Measurements from ENCODE around the gene KLHL6. TPM values are rescaled to one million over a fixed set of nuclear protein-coding genes. Genes with fewer than 3 reads are reported as not detected.
A peak's percentile ranks its signal among the peaks of the same experiment; 100 is the strongest.

The KLHL6 gene
- total and polyA plus RNA-seq, 4 donors: 0.42 to 3.8 (median 1.0) TPM

- Histone ChIP-seq H3K36me3 (ENCODE audit: control insufficient read depth in 4 of 4, insufficient read depth in 3 of 4, low read depth in 1 of 4, low read length in 3 of 4) (no peaks in the 10 kb centered on the region), H3K4me3 (ENCODE audit: low read depth in 1 of 3, low read length in 3 of 3) (no peak overlapping the region), H3K27me3 (ENCODE audit: control insufficient read depth in 4 of 4, insufficient read depth in 4 of 4, low read length in 3 of 4) (no peaks in the 10 kb centered on the region), H3K4me1 (ENCODE audit: control insufficient read depth in 4 of 4, insufficient read depth in 4 of 4, low read length in 3 of 4) (no peaks in the 10 kb centered on the region), H3K9ac (ENCODE audit: low read depth in 1 of 2, low read length in 2 of 2) (no peak overlapping the region), H3K27ac (ENCODE audit: low read depth in 1 of 2, low read length in 2 of 2) (no peak overlapping the region), H3K9me3 (ENCODE audit: control insufficient read depth in 4 of 4, low read length in 3 of 4) (peaks cover 3 to 11% (median 4%) of the 10 kb centered on the region in 4 donors)
- no peak for TF ChIP-seq YY1 (IDR thresholded peaks at IDR 0.05)
- no peak for TF ChIP-seq EGR1 (IDR thresholded peaks at IDR 0.05; ENCODE audit: low read depth in 2 of 2)
- no peak for TF ChIP-seq REST (IDR thresholded peaks at IDR 0.05)
- TF ChIP-seq HNF4G (IDR thresholded peaks at IDR 0.05): no peak
- TF ChIP-seq RXRA (IDR thresholded peaks at IDR 0.05): no peak
- DNase-seq (ENCODE audit: low spot score): no peak
- WGBS: 90% methylated on average over 3 of the region's 3 CpGs
Observed at GRCh38 chr3:183439515-183439914, 116.0 kb downstream of the KLHL6 start.

- Histone ChIP-seq H3K9me3 (ENCODE audit: control insufficient read depth in 4 of 4, low read length in 3 of 4) (peaks cover 2 to 5% (median 3%) of the 10 kb centered on the region in 4 donors), H3K4me3 (ENCODE audit: low read depth in 1 of 3, low read length in 3 of 3) (no peak overlapping the region), H3K4me1 (ENCODE audit: control insufficient read depth in 4 of 4, insufficient read depth in 4 of 4, low read length in 3 of 4) (no peaks in the 10 kb centered on the region), H3K9ac (ENCODE audit: low read depth in 1 of 2, low read length in 2 of 2) (no peak overlapping the region), H3K27ac (ENCODE audit: low read depth in 1 of 2, low read length in 2 of 2) (no peak overlapping the region), H3K36me3 (ENCODE audit: control insufficient read depth in 4 of 4, insufficient read depth in 3 of 4, low read depth in 1 of 4, low read length in 3 of 4) (no peaks in the 10 kb centered on the region), H3K27me3 (ENCODE audit: control insufficient read depth in 4 of 4, insufficient read depth in 4 of 4, low read length in 3 of 4) (no peaks in the 10 kb centered on the region)
- 84% methylated on average over 1 of the region's 1 CpG for WGBS
- no peak for DNase-seq (ENCODE audit: low spot score)
- TF ChIP-seq YY1 (IDR thresholded peaks at IDR 0.05) (no peak), RXRA (IDR thresholded peaks at IDR 0.05) (peak in 1 of 2 donors; percentile 20)
Observed at GRCh38 chr3:183438735-183439134, 116.8 kb downstream of the KLHL6 start.

GRCh38 chr3:183437666-183438564, 117.6 kb downstream of the KLHL6 start:
- 95% methylated on average over 6 of the region's 6 CpGs for WGBS
- Histone ChIP-seq H3K4me3 (ENCODE audit: low read depth in 1 of 3, low read length in 3 of 3) (no peak overlapping the region), H3K9ac (ENCODE audit: low read depth in 1 of 2, low read length in 2 of 2) (no peak overlapping the region), H3K27ac (ENCODE audit: low read depth in 1 of 2, low read length in 2 of 2) (no peak overlapping the region), H3K27me3 (ENCODE audit: control insufficient read depth in 4 of 4, insufficient read depth in 4 of 4, low read length in 3 of 4) (no peaks in the 10 kb centered on the region), H3K9me3 (ENCODE audit: control insufficient read depth in 4 of 4, low read length in 3 of 4) (no peaks in the 10 kb centered on the region), H3K36me3 (ENCODE audit: control insufficient read depth in 4 of 4, insufficient read depth in 3 of 4, low read depth in 1 of 4, low read length in 3 of 4) (no peaks in the 10 kb centered on the region), H3K4me1 (ENCODE audit: control insufficient read depth in 4 of 4, insufficient read depth in 4 of 4, low read length in 3 of 4) (no peaks in the 10 kb centered on the region)
- DNase-seq (ENCODE audit: low spot score): no peak
- TF ChIP-seq FOXA2 (IDR thresholded peaks at IDR 0.05) (no peak), NR2F2 (IDR thresholded peaks at IDR 0.05) (no peak), HNF4G (IDR thresholded peaks at IDR 0.05) (no peak), JUND (IDR thresholded peaks at IDR 0.05) (no peak), HNF4A (conservative IDR thresholded peaks at IDR 0.05) (no peak), RAD21 (IDR thresholded peaks at IDR 0.05) (no peak), REST (IDR thresholded peaks at IDR 0.05) (no peak), YY1 (IDR thresholded peaks at IDR 0.05) (no peak), MAX (IDR thresholded peaks at IDR 0.05) (no peak), FOXA1 (IDR thresholded peaks at IDR 0.05) (no peak), SP1 (IDR thresholded peaks at IDR 0.05) (no peak), TAF1 (conservative IDR thresholded peaks at IDR 0.05) (no peak), RXRA (IDR thresholded peaks at IDR 0.05) (no peak), EGR1 (IDR thresholded peaks at IDR 0.05; ENCODE audit: low read depth in 2 of 2) (no peak)
- TF ChIP-seq, protein P1, sequence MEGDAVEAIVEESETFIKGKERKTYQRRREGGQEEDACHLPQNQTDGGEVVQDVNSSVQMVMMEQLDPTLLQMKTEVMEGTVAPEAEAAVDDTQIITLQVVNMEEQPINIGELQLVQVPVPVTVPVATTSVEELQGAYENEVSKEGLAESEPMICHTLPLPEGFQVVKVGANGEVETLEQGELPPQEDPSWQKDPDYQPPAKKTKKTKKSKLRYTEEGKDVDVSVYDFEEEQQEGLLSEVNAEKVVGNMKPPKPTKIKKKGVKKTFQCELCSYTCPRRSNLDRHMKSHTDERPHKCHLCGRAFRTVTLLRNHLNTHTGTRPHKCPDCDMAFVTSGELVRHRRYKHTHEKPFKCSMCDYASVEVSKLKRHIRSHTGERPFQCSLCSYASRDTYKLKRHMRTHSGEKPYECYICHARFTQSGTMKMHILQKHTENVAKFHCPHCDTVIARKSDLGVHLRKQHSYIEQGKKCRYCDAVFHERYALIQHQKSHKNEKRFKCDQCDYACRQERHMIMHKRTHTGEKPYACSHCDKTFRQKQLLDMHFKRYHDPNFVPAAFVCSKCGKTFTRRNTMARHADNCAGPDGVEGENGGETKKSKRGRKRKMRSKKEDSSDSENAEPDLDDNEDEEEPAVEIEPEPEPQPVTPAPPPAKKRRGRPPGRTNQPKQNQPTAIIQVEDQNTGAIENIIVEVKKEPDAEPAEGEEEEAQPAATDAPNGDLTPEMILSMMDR (IDR thresholded peaks at IDR 0.05; ENCODE audit: low read depth, low read length, missing input control): no peak
- TF ChIP-seq, protein P2, sequence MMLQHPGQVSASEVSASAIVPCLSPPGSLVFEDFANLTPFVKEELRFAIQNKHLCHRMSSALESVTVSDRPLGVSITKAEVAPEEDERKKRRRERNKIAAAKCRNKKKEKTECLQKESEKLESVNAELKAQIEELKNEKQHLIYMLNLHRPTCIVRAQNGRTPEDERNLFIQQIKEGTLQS (IDR thresholded peaks at IDR 0.05): no peak

Data from liver (tissue), 9 donors.